MM.1S (cell line): ENCODE measurements around the gene EPGN.
A peak's percentile ranks its signal among the peaks of the same experiment; 100 is the strongest.

ENCODE experiments used
- DNase-seq: peaks from one replicate; pipeline ENCODE4 v3.0.0-alpha.2; 2015
- H2AFZ ChIP-seq: fragments of 300-600 bp; sonication (generic); 2 replicates; pipeline ENCODE4 v1.6.0; 2016; ENCODE audit warnings: antibody characterized with exemption, low read length
- H3F3A ChIP-seq: fragments of 300-600 bp; sonication (generic); 2 replicates; pipeline ENCODE4 v1.6.1; 2016; ENCODE audit warnings: mild to moderate bottlenecking, antibody characterized with exemption, low read length, moderate library complexity, mixed read lengths; ENCODE audit not compliant: insufficient read depth
- H3K27ac ChIP-seq: fragments of 300-600 bp; sonication (generic); 2 replicates; pipeline ENCODE4 v1.5.1; 2016; ENCODE audit warnings: mild to moderate bottlenecking, low read length
- H3K27me3 ChIP-seq: fragments of 300-600 bp; sonication (generic); replicated peaks from 2 replicates; pipeline ENCODE4 v1.6.0; 2016; ENCODE audit warnings: low read length; ENCODE audit not compliant: insufficient read depth
- H3K36me3 ChIP-seq: fragments of 300-600 bp; sonication (generic); replicated peaks from 2 replicates; pipeline ENCODE4 v1.6.1; 2016; ENCODE audit warnings: mild to moderate bottlenecking, low read length, mixed read lengths; ENCODE audit not compliant: insufficient read depth
- H3K4me1 ChIP-seq: fragments of 300-600 bp; sonication (generic); 2 replicates; pipeline ENCODE4 v1.6.1; 2016; ENCODE audit warnings: low read length, mixed read lengths
- H3K4me2 ChIP-seq: fragments of 300-600 bp; sonication (generic); 2 replicates; pipeline ENCODE4 v1.6.0; 2016; ENCODE audit warnings: low read depth, low read length
- H3K4me3 ChIP-seq: fragments of 300-600 bp; sonication (generic); 2 replicates; pipeline ENCODE4 v1.5.1; 2016; ENCODE audit warnings: low read length, mixed read lengths
- H3K79me2 ChIP-seq: fragments of 300-600 bp; sonication (generic); 2 replicates; pipeline ENCODE4 v1.6.1; 2016; ENCODE audit warnings: mixed run types, low read length, mixed read lengths
- H3K9ac ChIP-seq: fragments of 300-600 bp; sonication (generic); 2 replicates; pipeline ENCODE4 v1.6.1; 2016; ENCODE audit warnings: low read length, mixed read lengths
- H3K9me2 ChIP-seq: fragments of 300-600 bp; sonication (generic); replicated peaks from 2 replicates; pipeline ENCODE4 v1.6.1; 2016; ENCODE audit warnings: mild to moderate bottlenecking, low read length, mixed read lengths; ENCODE audit not compliant: insufficient read depth
- H3K9me3 ChIP-seq: fragments of 300-600 bp; sonication (generic); replicated peaks from 2 replicates; pipeline ENCODE4 v1.6.1; 2016; ENCODE audit warnings: mild to moderate bottlenecking, low read length, mixed read lengths; ENCODE audit not compliant: insufficient read depth
- H4K20me1 ChIP-seq: fragments of 300-600 bp; sonication (generic); 2 replicates; pipeline ENCODE4 v1.6.1; 2016; ENCODE audit warnings: mild to moderate bottlenecking, low read length, moderate library complexity, mixed read lengths; ENCODE audit not compliant: insufficient read depth
- CTCF ChIP-seq: fragments of 300-600 bp; sonication (generic); IDR thresholded peaks from 2 replicates; pipeline ENCODE4 v1.5.1; 2016; ENCODE audit warnings: antibody characterized with exemption, low read length, mixed read lengths
- EZH2 ChIP-seq: fragments of 300-600 bp; sonication (generic); optimal IDR thresholded peaks from 2 replicates; pipeline ENCODE3; 2017; ENCODE audit warnings: low read depth, mild to moderate bottlenecking, antibody characterized with exemption, low read length, mixed read lengths
- EZH2phosphoT487 ChIP-seq: fragments of 300-600 bp; sonication (generic); IDR thresholded peaks from 2 replicates; pipeline ENCODE4 v1.6.1; 2018; ENCODE audit warnings: antibody characterized with exemption, low read length

Gene EPGN

DNA sequence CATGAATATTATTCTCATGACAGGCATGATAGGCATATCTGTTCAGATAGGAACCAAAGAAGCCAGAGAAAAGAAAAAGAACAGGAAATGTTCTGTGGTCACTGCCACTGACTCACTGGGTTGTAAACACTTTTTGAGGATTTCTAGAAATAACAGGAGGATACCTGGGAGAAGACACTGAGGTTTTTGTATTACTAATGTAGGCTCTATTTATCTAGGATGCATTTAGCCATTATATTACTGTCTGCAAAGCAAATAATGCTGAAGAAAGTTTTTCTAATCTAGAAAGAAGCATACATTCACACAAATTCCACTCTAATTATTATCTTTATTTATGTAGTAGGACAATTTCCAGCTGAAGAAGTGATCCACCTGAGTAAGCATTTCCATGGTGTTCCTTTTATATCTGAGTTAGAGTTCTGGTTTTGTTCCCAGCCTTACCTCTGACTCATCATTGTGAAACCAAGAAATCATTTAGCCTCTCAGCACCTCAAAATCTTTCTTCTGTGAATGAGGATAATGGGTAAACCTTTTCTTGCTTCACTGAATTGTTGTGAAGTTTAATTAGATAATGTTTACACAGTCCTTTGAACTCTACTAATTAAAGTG, 40.2 kb upstream of the EPGN start:
- no peaks in the 10 kb centered on the region for H4K20me1 ChIP-seq
- no peak overlapping the region for H3K27ac ChIP-seq
- no peaks in the 10 kb centered on the region for H3K27me3 ChIP-seq
- H3K4me2 ChIP-seq, result 0 out of 2 replicates have a peak overlapping the region, but pooled peaks have one; percentile 2
- no peak overlapping the region for H3K4me3 ChIP-seq
- H3K9me3 ChIP-seq, result no peaks in the 10 kb centered on the region
- H2AFZ ChIP-seq, result no peak overlapping the region
- H3K9ac ChIP-seq, result no peak overlapping the region
- DNase-seq, result peak; percentile 42
- H3F3A ChIP-seq, result 0 out of 2 replicates have a peak, but pooled peaks cover 3% of the 10 kb centered on the region
- H3K4me1 ChIP-seq, result peaks cover 22% of the 10 kb centered on the region
- H3K36me3 ChIP-seq, result no peaks in the 10 kb centered on the region
- TF ChIP-seq CTCF, result no peak
- no peak for TF ChIP-seq EZH2phosphoT487
- TF ChIP-seq EZH2, result no peak
- H3K9me2 ChIP-seq, result no peaks in the 10 kb centered on the region
- H3K79me2 ChIP-seq, result no peaks in the 10 kb centered on the region

DNA sequence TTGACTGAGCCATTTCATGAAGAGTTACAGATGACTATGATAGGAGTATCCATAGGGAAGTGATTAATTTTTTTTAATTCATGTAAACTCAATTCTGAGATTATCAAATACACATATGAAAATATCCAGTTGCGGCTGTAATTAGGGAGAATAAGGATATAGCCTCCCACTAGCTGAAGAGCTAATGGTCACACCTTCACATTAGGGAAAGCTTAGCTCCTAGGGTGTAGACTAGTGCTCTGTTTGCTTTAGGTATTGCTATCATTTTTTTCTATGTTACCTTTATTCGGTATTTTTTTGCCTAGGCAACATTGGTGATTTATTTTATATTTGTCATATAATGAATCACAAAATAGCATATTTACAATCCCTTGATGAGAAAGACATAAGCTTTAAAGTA, 39.6 kb upstream of the EPGN start:
- no peak overlapping the region for H2AFZ ChIP-seq
- H3F3A ChIP-seq, result 0 out of 2 replicates have a peak, but pooled peaks cover 3% of the 10 kb centered on the region
- no peaks in the 10 kb centered on the region for H4K20me1 ChIP-seq
- no peaks in the 10 kb centered on the region for H3K9me2 ChIP-seq
- H3K4me2 ChIP-seq, result 0 out of 2 replicates have a peak overlapping the region, but pooled peaks have one; percentile 2
- no peak overlapping the region for H3K4me3 ChIP-seq
- H3K36me3 ChIP-seq, result no peaks in the 10 kb centered on the region
- no peak overlapping the region for H3K27ac ChIP-seq
- no peaks in the 10 kb centered on the region for H3K79me2 ChIP-seq
- peaks cover 18% of the 10 kb centered on the region for H3K4me1 ChIP-seq
- TF ChIP-seq EZH2phosphoT487 (no peak), EZH2 (no peak), CTCF (no peak)
- no peaks in the 10 kb centered on the region for H3K9me3 ChIP-seq
- no peaks in the 10 kb centered on the region for H3K27me3 ChIP-seq
- no peak for DNase-seq
- no peak overlapping the region for H3K9ac ChIP-seq

DNA sequence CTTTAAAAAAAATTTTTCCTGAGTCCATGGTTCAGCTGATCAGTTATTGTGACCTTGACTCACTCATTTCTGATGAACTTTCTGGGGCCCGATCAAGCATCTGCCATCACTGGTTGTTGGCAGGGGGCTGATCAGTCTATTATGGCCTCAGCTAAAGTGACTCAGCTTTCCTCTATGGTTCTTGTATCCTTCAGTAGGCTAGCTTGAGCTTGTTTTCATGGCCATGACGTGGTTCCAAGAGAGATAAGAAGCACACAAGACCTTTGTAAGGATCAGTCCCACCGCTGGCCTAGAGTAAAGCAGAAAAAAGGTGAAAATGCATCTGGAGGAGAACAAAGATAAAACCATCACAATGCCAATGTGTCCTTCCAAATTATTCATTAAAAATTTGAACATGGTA, 29.8 kb upstream of the EPGN start:
- H2AFZ ChIP-seq, result no peak overlapping the region
- H4K20me1 ChIP-seq, result no peaks in the 10 kb centered on the region
- no peaks in the 10 kb centered on the region for H3K27me3 ChIP-seq
- no peaks in the 10 kb centered on the region for H3K9me3 ChIP-seq
- no peaks in the 10 kb centered on the region for H3K79me2 ChIP-seq
- no peaks in the 10 kb centered on the region for H3K4me1 ChIP-seq
- H3K36me3 ChIP-seq, result no peaks in the 10 kb centered on the region
- 0 out of 2 replicates have a peak, but pooled peaks cover 2% of the 10 kb centered on the region for H3K9me2 ChIP-seq
- H3K27ac ChIP-seq, result no peak overlapping the region
- no peak overlapping the region for H3K4me2 ChIP-seq
- H3K4me3 ChIP-seq, result no peak overlapping the region
- DNase-seq, result no peak
- no peaks in the 10 kb centered on the region for H3F3A ChIP-seq
- TF ChIP-seq CTCF (no peak), EZH2 (no peak), EZH2phosphoT487 (no peak)
- H3K9ac ChIP-seq, result no peak overlapping the region
